Natural killer cell (primary cell): ENCODE measurements around the gene HOXC5. TPM values are rescaled to one million over a fixed set of nuclear protein-coding genes. Genes with fewer than 3 reads are reported as not detected.

Experiments
- ATAC-seq, 3 donors: fragments of 150-1000 bp in 2 of 3; fragments of 200-7000 bp in 1 of 3; cut with Tn5 transposase; 1 replicate in 1 of 3; 2 replicates in 2 of 3; pipeline ENCODE4 v1.10.0; 2021; ENCODE audit warnings: mild to moderate bottlenecking in 2 of 3, moderate library complexity in 2 of 3
- DNase-seq, 2 donors: peaks; one replicate each; pipeline versions ENCODE4 v3.0.0 to v3.0.0-alpha.2; 2013 to 2021; ENCODE audit warnings: mixed read lengths in 1 of 2
- H3K27ac ChIP-seq: one replicate; pipeline ENCODE4 v1.5.1; 2013; ENCODE audit warnings: mild to moderate bottlenecking, low read length
- H3K27me3 ChIP-seq: one replicate; pipeline ENCODE4 v1.6.1; 2013; ENCODE audit warnings: low read length; ENCODE audit not compliant: control insufficient read depth, insufficient read depth
- H3K36me3 ChIP-seq: one replicate; pipeline ENCODE4 v1.6.1; 2013; ENCODE audit warnings: low read length; ENCODE audit not compliant: control insufficient read depth, insufficient read depth
- H3K4me1 ChIP-seq: one replicate; pipeline ENCODE4 v1.6.1; 2013; ENCODE audit warnings: low read length; ENCODE audit not compliant: control insufficient read depth, insufficient read depth
- H3K4me3 ChIP-seq: one replicate; pipeline ENCODE4 v1.5.1; 2013; ENCODE audit warnings: low read length
- H3K9me3 ChIP-seq: one replicate; pipeline ENCODE4 v1.6.1; 2013; ENCODE audit warnings: low read length; ENCODE audit not compliant: control insufficient read depth, insufficient read depth
- H3K27ac Mint-ChIP-seq, 2 donors: one replicate each; pipeline ENCODE4 v1.8.0; 2022; ENCODE audit warnings: mild to moderate bottlenecking in 2 of 2, mixed read lengths in 2 of 2, moderate library complexity in 1 of 2
- H3K27me3 Mint-ChIP-seq, 2 donors: one replicate each; pipeline ENCODE4 v1.8.0; 2022; ENCODE audit warnings: low read depth in 2 of 2, mixed read lengths in 2 of 2
- H3K36me3 Mint-ChIP-seq: one replicate; pipeline ENCODE4 v1.8.0; 2022; ENCODE audit warnings: mixed read lengths
- H3K4me1 Mint-ChIP-seq, 2 donors: one replicate each; pipeline ENCODE4 v1.8.0; 2022; ENCODE audit warnings: mixed read lengths in 2 of 2
- H3K4me3 Mint-ChIP-seq: one replicate; pipeline ENCODE4 v1.8.0; 2022; ENCODE audit warnings: mild to moderate bottlenecking, moderate library complexity, mixed read lengths
- H3K9me3 Mint-ChIP-seq, 2 donors: one replicate each; pipeline ENCODE4 v1.8.0; 2022; ENCODE audit warnings: mixed read lengths in 2 of 2
- CTCF ChIP-seq: fragments of 200-600 bp; IDR thresholded peaks from one replicate; pipeline ENCODE4 v1.8.0; 2022; ENCODE audit warnings: antibody characterized with exemption
- WGBS: methylation state at CpG from one replicate; pipeline ENCODE4 v1.1.7; 2013; ENCODE audit warnings: missing lambda C conversion rate; ENCODE audit not compliant: insufficient coverage; 5-methylcytosine and 5-hydroxymethylcytosine counted together
- intact Hi-C: fragments of 100-400 bp; cut with micrococcal nuclease; formaldehyde crosslinking; loops from one replicate; pipeline ENCODE4 v1.14.2; 2022
- total RNA-seq, 4 donors: library from RNA; stranded (reverse); fragments of 120-200 nt in 1 of 4; gene quantifications; one replicate each; pipeline versions ENCODE4 v1.2.3 to v1.2.4, GENCODE V29; 2013 to 2022

The HOXC5 gene
- total RNA-seq, 3 donors from 2014 or later (not counting 1 experiment from before 2014, with no cell fraction given) = 0.20 TPM; not detected in 2

GRCh38 chr12:53992377-53992889 lies 40.4 kb upstream of the HOXC5 start:
- Mint-ChIP-seq H3K36me3 (peaks cover 5% of the 10 kb centered on the region), H3K4me1 (peaks cover 56 to 59% of the 10 kb centered on the region in 2 donors), H3K27me3 (peaks cover 81 to 92% of the 10 kb centered on the region in 2 donors), H3K27ac (no peak overlapping the region), H3K4me3 (no peak overlapping the region), H3K9me3 (no peaks in the 10 kb centered on the region)
- no peak for ATAC-seq
- 40% methylated on average over 7 of the region's 7 CpGs for WGBS
- no peaks in the 10 kb centered on the region for H3K36me3 ChIP-seq
- no peak for DNase-seq
- no peak overlapping the region for H3K27ac ChIP-seq
- peaks cover 45% of the 10 kb centered on the region for H3K4me1 ChIP-seq
- intact Hi-C loops = no loop called here
- TF ChIP-seq CTCF = no peak
- H3K4me3 ChIP-seq = no peak overlapping the region
- peaks cover 3% of the 10 kb centered on the region for H3K9me3 ChIP-seq
- peaks cover 95% of the 10 kb centered on the region for H3K27me3 ChIP-seq

- H3K4me1 ChIP-seq = peaks cover 48% of the 10 kb centered on the region
- H3K9me3 ChIP-seq = peaks cover 3% of the 10 kb centered on the region
- no peak for TF ChIP-seq CTCF
- H3K27me3 ChIP-seq = peaks cover 95% of the 10 kb centered on the region
- no peak overlapping the region for H3K27ac ChIP-seq
- Mint-ChIP-seq H3K27me3 (peaks cover 81 to 92% of the 10 kb centered on the region in 2 donors), H3K4me1 (peaks cover 60 to 65% of the 10 kb centered on the region in 2 donors), H3K4me3 (peak overlapping the region; percentile 74), H3K36me3 (peaks cover 5% of the 10 kb centered on the region), H3K9me3 (no peaks in the 10 kb centered on the region), H3K27ac (peak overlapping the region in 1 of 2 donors; percentile 63)
- no peak for DNase-seq
- no peak overlapping the region for H3K4me3 ChIP-seq
- 31% methylated on average over 12 of the region's 18 CpGs for WGBS
- no peaks in the 10 kb centered on the region for H3K36me3 ChIP-seq
- intact Hi-C loops = no loop called here
- no peak for ATAC-seq
Observed at GRCh38 chr12:53993162-53994008, 39.5 kb upstream of the HOXC5 start.

- Mint-ChIP-seq H3K4me3 (peak overlapping the region; percentile 74), H3K36me3 (peaks cover 5% of the 10 kb centered on the region), H3K27ac (peak overlapping the region in 1 of 2 donors; percentile 63), H3K4me1 (peaks cover 58 to 64% of the 10 kb centered on the region in 2 donors), H3K9me3 (no peaks in the 10 kb centered on the region), H3K27me3 (peaks cover 81 to 92% of the 10 kb centered on the region in 2 donors)
- ATAC-seq = no peak
- TF ChIP-seq CTCF = no peak
- no peaks in the 10 kb centered on the region for H3K36me3 ChIP-seq
- no peak overlapping the region for H3K27ac ChIP-seq
- H3K9me3 ChIP-seq = peaks cover 3% of the 10 kb centered on the region
- intact Hi-C loops = no loop called here
- 11% methylated on average over 19 of the region's 19 CpGs for WGBS
- H3K4me1 ChIP-seq = peaks cover 46% of the 10 kb centered on the region
- H3K4me3 ChIP-seq = no peak overlapping the region
- DNase-seq = no peak
- peaks cover 95% of the 10 kb centered on the region for H3K27me3 ChIP-seq
Observed at GRCh38 chr12:53994009-53994263, 38.9 kb upstream of the HOXC5 start.
